HepG2 (cell line): ENCODE results near the gene IFNA6. TPM values are rescaled to one million over a fixed set of nuclear protein-coding genes. Genes with fewer than 3 reads are reported as not detected.

ENCODE experiments used
- CBX5 ChIP-seq: sonication (generic); formaldehyde crosslinking; IDR thresholded peaks from 2 replicates; pipeline ENCODE4 v1.4.0; 2020; ENCODE audit warnings: missing genetic modification reagents, borderline replicate concordance
- FIP1L1 ChIP-seq: fragments of 200-400 bp; formaldehyde crosslinking; IDR thresholded peaks from 2 replicates; pipeline ENCODE4 v1.6.1; 2018; ENCODE audit warnings: low read depth, mild to moderate bottlenecking, low read length, moderate library complexity, borderline replicate concordance; ENCODE audit not compliant: insufficient read depth
- FOXC1 ChIP-seq: sonication (generic); formaldehyde crosslinking; IDR thresholded peaks from 2 replicates; pipeline ENCODE4 v1.8.0; 2022; ENCODE audit warnings: mild to moderate bottlenecking, missing genetic modification reagents, borderline replicate concordance
- NCOA1 ChIP-seq: sonication (generic); formaldehyde crosslinking; IDR thresholded peaks from 2 replicates; pipeline ENCODE4 v1.9.0; 2021; ENCODE audit warnings: missing genetic modification reagents
- RERE ChIP-seq: IDR thresholded peaks from 2 replicates; pipeline ENCODE4 v1.6.1; 2016; ENCODE audit warnings: low read depth, missing genetic modification reagents, missing compliant biosample characterization
- ZNF253 ChIP-seq: sonication (generic); formaldehyde crosslinking; IDR thresholded peaks from 2 replicates; pipeline ENCODE4 v1.8.0; 2022; ENCODE audit warnings: mild to moderate bottlenecking, missing genetic modification reagents, borderline replicate concordance
- ZNF609 ChIP-seq: sonication (generic); formaldehyde crosslinking; IDR thresholded peaks from 2 replicates; pipeline ENCODE4 v1.4.0; 2020; ENCODE audit warnings: mild to moderate bottlenecking, missing genetic modification reagents, borderline replicate concordance
- ZNF737 ChIP-seq: sonication (generic); formaldehyde crosslinking; IDR thresholded peaks from 2 replicates; pipeline ENCODE4 v1.5.0; 2020; ENCODE audit warnings: missing genetic modification reagents, mild to moderate bottlenecking, borderline replicate concordance
- ZNF775 ChIP-seq: sonication (generic); formaldehyde crosslinking; IDR thresholded peaks from 2 replicates; pipeline ENCODE4 v1.4.0; 2020; ENCODE audit warnings: missing genetic modification reagents, mild to moderate bottlenecking, moderate library complexity, borderline replicate concordance
- ZSCAN12 ChIP-seq: sonication (generic); formaldehyde crosslinking; IDR thresholded peaks from 2 replicates; pipeline ENCODE4 v1.9.0; 2021; ENCODE audit warnings: mild to moderate bottlenecking, missing genetic modification reagents
- polyA plus RNA-seq, 8 experiments: library from polyadenylated mRNA; depleted of rRNA in 3 of 8; stranded (reverse) in 7 of 8; unstranded in 1 of 8; fragments of >200 nt; fragmentation: Illumina TruSeq in 4 of 8; extraction: Trizol in 4 of 8; gene quantifications; 2 replicates each; pipeline versions ENCODE4 v1.2.1 to v1.2.3, GENCODE V29; 2011 to 2016; ENCODE audit warnings: low read depth in 4 of 8, missing spikeins in 1 of 8, mixed read lengths in 1 of 8; ENCODE audit not compliant: insufficient read depth in 1 of 8
- total RNA-seq, 5 experiments: library from RNA; depleted of rRNA; stranded (reverse); fragments of >200 nt; fragmentation: Illumina TruSeq; extraction: Trizol; gene quantifications; 2 replicates each; pipeline ENCODE4 v1.2.3, GENCODE V29; 2016; ENCODE audit warnings: low read depth in 1 of 5
- TF ChIP-seq, protein P1 (sequence below): sonication (generic); formaldehyde crosslinking; conservative IDR thresholded peaks from 2 replicates; pipeline ENCODE4 v1.4.0; 2020; ENCODE audit warnings: mild to moderate bottlenecking, missing genetic modification reagents, moderate library complexity

The IFNA6 gene
- total and polyA plus RNA-seq, 2 of the 13 experiments (the other 11 are each of a cell fraction or from before 2014, with no cell fraction given) = not detected

- TF ChIP-seq, protein P1, sequence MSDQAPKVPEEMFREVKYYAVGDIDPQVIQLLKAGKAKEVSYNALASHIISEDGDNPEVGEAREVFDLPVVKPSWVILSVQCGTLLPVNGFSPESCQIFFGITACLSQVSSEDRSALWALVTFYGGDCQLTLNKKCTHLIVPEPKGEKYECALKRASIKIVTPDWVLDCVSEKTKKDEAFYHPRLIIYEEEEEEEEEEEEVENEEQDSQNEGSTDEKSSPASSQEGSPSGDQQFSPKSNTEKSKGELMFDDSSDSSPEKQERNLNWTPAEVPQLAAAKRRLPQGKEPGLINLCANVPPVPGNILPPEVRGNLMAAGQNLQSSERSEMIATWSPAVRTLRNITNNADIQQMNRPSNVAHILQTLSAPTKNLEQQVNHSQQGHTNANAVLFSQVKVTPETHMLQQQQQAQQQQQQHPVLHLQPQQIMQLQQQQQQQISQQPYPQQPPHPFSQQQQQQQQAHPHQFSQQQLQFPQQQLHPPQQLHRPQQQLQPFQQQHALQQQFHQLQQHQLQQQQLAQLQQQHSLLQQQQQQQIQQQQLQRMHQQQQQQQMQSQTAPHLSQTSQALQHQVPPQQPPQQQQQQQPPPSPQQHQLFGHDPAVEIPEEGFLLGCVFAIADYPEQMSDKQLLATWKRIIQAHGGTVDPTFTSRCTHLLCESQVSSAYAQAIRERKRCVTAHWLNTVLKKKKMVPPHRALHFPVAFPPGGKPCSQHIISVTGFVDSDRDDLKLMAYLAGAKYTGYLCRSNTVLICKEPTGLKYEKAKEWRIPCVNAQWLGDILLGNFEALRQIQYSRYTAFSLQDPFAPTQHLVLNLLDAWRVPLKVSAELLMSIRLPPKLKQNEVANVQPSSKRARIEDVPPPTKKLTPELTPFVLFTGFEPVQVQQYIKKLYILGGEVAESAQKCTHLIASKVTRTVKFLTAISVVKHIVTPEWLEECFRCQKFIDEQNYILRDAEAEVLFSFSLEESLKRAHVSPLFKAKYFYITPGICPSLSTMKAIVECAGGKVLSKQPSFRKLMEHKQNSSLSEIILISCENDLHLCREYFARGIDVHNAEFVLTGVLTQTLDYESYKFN = no peak
- TF ChIP-seq ZNF737 (CRISPR knock-in tag) (peak; percentile 94; the same call in 1 of the 2 replicates), ZNF253 (CRISPR knock-in tag) (no peak), NCOA1 (CRISPR knock-in tag) (no peak), RERE (CRISPR knock-in tag) (no peak), ZNF609 (CRISPR knock-in tag) (no peak), FIP1L1 (no peak), ZSCAN12 (CRISPR knock-in tag) (no peak), CBX5 (no peak; the same call in 1 of the 2 replicates), FOXC1 (no peak; the same call in 1 of the 2 replicates), ZNF775 (CRISPR knock-in tag) (no peak)
Observed at GRCh38 chr9:21334701-21335632, 15.7 kb downstream of the IFNA6 start, which contains the start of gene KLHL9 (continued).
